GM19043 (cell line): ENCODE results near the gene GAL3ST3.
"Not testable (repeated sequence)": the region's sequence is repeated elsewhere in the genome, so short reads cannot be mapped to it uniquely, and the experiment has no call there.

Experiments used
- ATAC-seq: cut with Tn5 transposase; IDR thresholded peaks from one replicate; pipeline ENCODE4 v1.9.1; 2021; ENCODE audit warnings: low read depth; ENCODE audit not compliant: unreplicated experiment

The GAL3ST3 gene

GRCh38 chr11:66047541-66048365 is 1.2 kb downstream of the GAL3ST3 start:
- ATAC-seq = no peak

- no peak for ATAC-seq
These were observed 2.1 kb downstream of the GAL3ST3 start for GRCh38 chr11:66046901-66047300.

- no peak for ATAC-seq
These were observed 3.8 kb downstream of the GAL3ST3 start for GRCh38 chr11:66045177-66045639.

- no peak for ATAC-seq
These were observed 4.2 kb downstream of the GAL3ST3 start for GRCh38 chr11:66044757-66045156.

GRCh38 chr11:66042996-66043906 is 5.7 kb downstream of the GAL3ST3 start:
- no peak for ATAC-seq

GRCh38 chr11:66042227-66042995 is 6.5 kb downstream of the GAL3ST3 start:
- no peak for ATAC-seq

- no peak for ATAC-seq
These were observed 9.2 kb downstream of the GAL3ST3 start for GRCh38 chr11:66039765-66040164.

- ATAC-seq = no peak
These were observed 11.6 kb downstream of the GAL3ST3 start for GRCh38 chr11:66037327-66037726.

- no peak for ATAC-seq
These were observed 12.6 kb downstream of the GAL3ST3 start for GRCh38 chr11:66036334-66036710.

- no peak for ATAC-seq
These were observed 13.2 kb downstream of the GAL3ST3 start for GRCh38 chr11:66035653-66036333.

GRCh38 chr11:66032957-66033735 is 15.8 kb downstream of the GAL3ST3 start:
- no peak for ATAC-seq

GRCh38 chr11:66026017-66026529 is 22.9 kb downstream of the GAL3ST3 start, which contains the start of gene CATSPER1:
Gene CATSPER1 (minus strand): TSS chr11:66026479. CDS start chr11:66026379, 100 bp downstream.
- ATAC-seq = no peak

GRCh38 chr11:66023186-66023440 is 25.8 kb downstream of the GAL3ST3 start:
- not testable (repeated sequence) for ATAC-seq

GRCh38 chr11:66022401-66023185 is 26.4 kb downstream of the GAL3ST3 start:
- ATAC-seq = no peak

GRCh38 chr11:66020618-66021357 is 28.2 kb downstream of the GAL3ST3 start:
- ATAC-seq = no peak

- no peak for ATAC-seq
These were observed 28.7 kb downstream of the GAL3ST3 start for GRCh38 chr11:66020212-66020611.

- ATAC-seq = no peak
These were observed 31.6 kb downstream of the GAL3ST3 start for GRCh38 chr11:66017321-66017720.

- ATAC-seq = no peak
These were observed 32.2 kb downstream of the GAL3ST3 start for GRCh38 chr11:66016793-66017177.
